HG02798 (cell line): ENCODE results near the gene MTA2.

ENCODE experiments used
- ATAC-seq: cut with Tn5 transposase; IDR thresholded peaks from one replicate; pipeline ENCODE4 v1.9.1; 2021; ENCODE audit warnings: mild to moderate bottlenecking; ENCODE audit not compliant: unreplicated experiment, poor library complexity

MTA2 gene

GRCh38 chr11:62613291-62613778 lies 11.7 kb upstream of the MTA2 start:
- ATAC-seq, result no peak

- peak; percentile 77 for ATAC-seq
Measured at GRCh38 chr11:62612366-62613290, 11.0 kb upstream of the MTA2 start, which contains the start of the genes EML3 and ROM1. Gene EML3 (minus strand): TSS chr11:62612775. CDS start chr11:62612457, 318 bp downstream. Gene ROM1 (plus strand): TSS chr11:62613257. CDS start chr11:62613282, 25 bp downstream.

- peak; percentile 1 for ATAC-seq
Measured at GRCh38 chr11:62611705-62612365, 10.2 kb upstream of the MTA2 start.

GRCh38 chr11:62610814-62611704 lies 9.4 kb upstream of the MTA2 start:
- no peak for ATAC-seq

- no peak for ATAC-seq
Measured at GRCh38 chr11:62610403-62610802, 8.7 kb upstream of the MTA2 start.

GRCh38 chr11:62608776-62609175 lies 7.1 kb upstream of the MTA2 start:
- no peak for ATAC-seq

GRCh38 chr11:62607714-62608113 lies 6.0 kb upstream of the MTA2 start:
- ATAC-seq, result no peak

GRCh38 chr11:62605902-62606301 lies 4.2 kb upstream of the MTA2 start:
- no peak for ATAC-seq

- ATAC-seq, result no peak
Measured at GRCh38 chr11:62605467-62605866, 3.8 kb upstream of the MTA2 start.

- no peak for ATAC-seq
Measured at GRCh38 chr11:62604460-62605120, 2.9 kb upstream of the MTA2 start.

GRCh38 chr11:62603776-62604299 lies 2.2 kb upstream of the MTA2 start:
- ATAC-seq, result no peak

GRCh38 chr11:62603072-62603408 lies 1.4 kb upstream of the MTA2 start:
- no peak for ATAC-seq

GRCh38 chr11:62602141-62603071 lies 741 bp upstream of the MTA2 start:
- ATAC-seq, result peak; percentile 1

GRCh38 chr11:62601122-62601371 lies 618 bp downstream of the MTA2 start:
- ATAC-seq, result no peak

- no peak for ATAC-seq
Measured at GRCh38 chr11:62600367-62601121, 1.1 kb downstream of the MTA2 start.

GRCh38 chr11:62599901-62600300 lies 1.8 kb downstream of the MTA2 start:
- no peak for ATAC-seq

- ATAC-seq, result peak; percentile 61
Measured at GRCh38 chr11:62599069-62599696, 2.5 kb downstream of the MTA2 start.

- no peak for ATAC-seq
Measured at GRCh38 chr11:62595124-62595523, 6.5 kb downstream of the MTA2 start.
